IPS-15b (cell line): Measurements from ENCODE around the gene ZMAT3.
"Not testable (repeated sequence)": the region's sequence is repeated elsewhere in the genome, so short reads cannot be mapped to it uniquely, and the experiment has no call there.

Experiments
- H3K27me3 ChIP-seq: one replicate; pipeline ENCODE4 v1.6.1; 2013; ENCODE audit warnings: low read length; ENCODE audit not compliant: control insufficient read depth, insufficient read depth
- H3K36me3 ChIP-seq: one replicate; pipeline ENCODE4 v1.6.1; 2013; ENCODE audit warnings: low read length; ENCODE audit not compliant: control insufficient read depth, insufficient read depth
- H3K4me1 ChIP-seq: one replicate; pipeline ENCODE4 v1.6.1; 2013; ENCODE audit warnings: mild to moderate bottlenecking, low read length; ENCODE audit not compliant: control insufficient read depth, insufficient read depth
- H3K4me3 ChIP-seq: one replicate; pipeline ENCODE4 v1.5.1; 2013; ENCODE audit warnings: low read depth, low read length
- H3K9ac ChIP-seq: one replicate; pipeline ENCODE4 v1.6.1; 2013; ENCODE audit warnings: low read depth, mild to moderate bottlenecking, low read length
- H3K9me3 ChIP-seq: one replicate; pipeline ENCODE4 v1.6.1; 2013; ENCODE audit warnings: mild to moderate bottlenecking, low read length; ENCODE audit not compliant: control insufficient read depth, insufficient read depth

ZMAT3 gene

DNA sequence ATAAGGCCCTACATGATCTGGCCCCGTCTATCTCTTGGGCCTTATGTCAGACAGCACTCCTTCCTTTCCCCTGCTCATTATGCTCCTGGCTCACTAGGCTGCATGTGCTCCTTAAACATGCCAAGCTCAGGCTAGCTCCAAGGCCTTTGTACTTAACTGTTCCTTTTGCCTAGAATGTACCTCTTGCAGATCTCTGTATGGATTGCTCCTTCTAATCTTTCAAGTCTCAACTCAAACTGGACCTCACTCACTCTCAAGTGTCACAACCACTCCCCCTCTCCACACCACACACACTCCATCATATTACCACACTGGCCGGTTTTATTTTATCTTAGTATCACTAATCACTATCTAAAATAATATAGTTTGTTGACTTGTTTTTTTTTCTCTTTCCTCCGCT, 36.4 kb downstream of the ZMAT3 start:
- no peak overlapping the region for H3K4me3 ChIP-seq
- no peaks in the 10 kb centered on the region for H3K36me3 ChIP-seq
- H3K27me3 ChIP-seq = no peaks in the 10 kb centered on the region
- no peaks in the 10 kb centered on the region for H3K4me1 ChIP-seq
- no peaks in the 10 kb centered on the region for H3K9me3 ChIP-seq
- H3K9ac ChIP-seq = no peak overlapping the region

DNA sequence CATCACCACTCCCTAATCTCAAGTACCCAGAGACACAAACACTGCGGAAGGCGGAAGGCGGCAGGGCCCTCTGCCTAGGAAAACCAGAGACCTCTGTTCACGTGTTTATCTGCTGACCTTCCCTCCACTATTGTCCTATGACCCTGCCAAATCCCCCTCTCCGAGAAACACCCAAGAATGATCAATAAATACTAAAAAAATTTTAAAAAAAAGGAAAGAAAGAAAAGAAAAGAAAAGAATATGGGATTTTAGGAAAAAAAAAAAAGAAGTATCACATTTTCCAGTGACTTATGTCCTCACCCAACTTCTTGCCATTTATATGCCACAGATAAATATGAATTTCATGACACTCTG, 38.3 kb downstream of the ZMAT3 start:
- H3K36me3 ChIP-seq, H3K27me3 ChIP-seq, H3K9me3 ChIP-seq, H3K9ac ChIP-seq, H3K4me3 ChIP-seq, H3K4me1 ChIP-seq: not testable (repeated sequence)

DNA sequence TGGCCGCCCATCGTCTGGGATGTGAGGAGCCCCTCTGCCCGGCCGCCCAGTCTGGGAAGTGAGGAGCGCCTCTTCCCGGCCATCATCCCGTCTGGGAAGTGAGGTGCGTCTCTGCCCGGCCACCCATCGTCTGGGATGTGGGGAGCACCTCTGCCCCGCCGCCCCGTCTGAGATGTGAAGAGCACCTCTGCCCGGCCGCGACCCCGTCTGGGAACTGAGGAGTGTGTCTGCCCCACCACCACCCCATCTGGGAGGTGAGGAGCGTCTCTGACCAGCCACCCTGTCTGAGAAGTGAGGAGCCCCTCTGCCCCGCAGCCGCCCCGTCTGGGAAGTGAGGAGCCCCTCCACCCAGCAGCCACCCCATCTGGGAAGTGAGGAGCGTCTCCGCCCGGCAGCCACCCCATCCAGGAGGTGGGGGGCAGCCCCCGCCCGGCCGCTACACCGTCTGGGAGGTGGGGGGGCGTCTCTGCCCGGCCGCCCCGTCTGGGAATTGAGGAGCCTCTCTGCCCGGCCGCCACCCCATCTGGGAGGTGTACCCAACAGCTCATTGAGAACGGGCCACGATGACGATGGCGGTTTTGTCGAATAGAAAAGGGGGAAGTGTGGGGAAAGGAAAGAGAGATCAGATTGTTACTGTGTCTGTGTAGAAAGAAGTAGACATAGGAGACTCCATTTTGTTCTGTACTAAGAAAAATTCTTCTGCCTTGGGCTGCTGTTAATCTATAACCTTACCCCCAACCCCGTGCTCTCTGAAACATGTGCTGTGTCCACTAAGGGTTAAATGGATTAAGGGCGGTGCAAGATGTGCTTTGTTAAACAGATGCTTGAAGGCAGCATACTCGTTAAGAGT, 38.9 kb downstream of the ZMAT3 start:
- not testable (repeated sequence) for H3K9ac ChIP-seq, H3K4me3 ChIP-seq, H3K36me3 ChIP-seq, H3K4me1 ChIP-seq, H3K27me3 ChIP-seq, H3K9me3 ChIP-seq

- H3K9ac ChIP-seq = no peak overlapping the region
- H3K36me3 ChIP-seq = no peaks in the 10 kb centered on the region
- H3K4me3 ChIP-seq = no peak overlapping the region
- H3K27me3 ChIP-seq = no peaks in the 10 kb centered on the region
- H3K4me1 ChIP-seq = peaks cover 4% of the 10 kb centered on the region
- no peaks in the 10 kb centered on the region for H3K9me3 ChIP-seq
Measured at GRCh38 chr3:179029096-179029495, 42.5 kb downstream of the ZMAT3 start.

DNA sequence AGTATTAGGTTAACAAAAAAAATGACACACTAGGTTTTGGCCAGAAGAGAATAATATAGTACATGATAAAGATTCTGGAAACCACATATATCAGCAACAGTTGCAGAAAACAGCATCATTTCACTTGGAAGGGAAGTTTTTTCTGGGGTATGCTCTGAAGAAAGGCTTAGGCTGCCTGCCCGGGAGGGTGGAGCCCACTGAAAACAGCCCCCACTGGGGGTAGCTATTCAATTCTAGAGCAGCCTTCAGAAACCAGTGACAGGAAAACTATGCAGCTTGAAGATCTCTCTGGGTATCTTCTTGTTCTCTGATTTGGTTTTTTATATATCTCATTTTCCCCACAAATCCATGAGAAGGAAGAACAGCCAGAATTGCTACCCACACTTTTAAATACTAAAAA, 43.2 kb downstream of the ZMAT3 start:
- Histone ChIP-seq H3K9ac (no peak overlapping the region), H3K4me1 (peaks cover 4% of the 10 kb centered on the region), H3K4me3 (no peak overlapping the region), H3K27me3 (no peaks in the 10 kb centered on the region), H3K9me3 (no peaks in the 10 kb centered on the region), H3K36me3 (no peaks in the 10 kb centered on the region)

- Histone ChIP-seq H3K27me3 (no peaks in the 10 kb centered on the region), H3K9me3 (no peaks in the 10 kb centered on the region), H3K4me3 (no peak overlapping the region), H3K4me1 (peaks cover 4% of the 10 kb centered on the region), H3K36me3 (no peaks in the 10 kb centered on the region), H3K9ac (no peak overlapping the region)
Measured at GRCh38 chr3:179027326-179027900, 44.2 kb downstream of the ZMAT3 start.

DNA sequence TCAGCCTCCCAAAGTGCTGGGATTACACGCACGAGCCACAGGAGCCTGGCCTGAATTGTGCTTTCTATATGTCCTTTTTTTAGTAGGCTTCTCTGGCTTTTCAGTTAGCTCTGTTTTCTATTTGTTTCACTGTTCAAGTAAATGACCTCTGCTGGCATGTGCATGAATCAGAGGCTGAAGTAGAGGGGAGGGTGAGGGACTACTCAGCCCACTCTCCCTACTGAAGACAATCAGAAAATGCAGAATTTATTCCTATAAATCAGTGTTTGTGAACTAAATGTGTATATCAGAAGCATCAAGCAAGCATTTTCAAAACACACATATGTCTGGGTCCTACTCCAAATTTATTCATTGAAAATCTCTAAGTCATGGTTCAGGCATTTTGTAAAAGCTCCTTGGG, 45.0 kb downstream of the ZMAT3 start:
- Histone ChIP-seq H3K4me3 (no peak overlapping the region), H3K9ac (no peak overlapping the region), H3K4me1 (peaks cover 4% of the 10 kb centered on the region), H3K27me3 (no peaks in the 10 kb centered on the region), H3K36me3 (no peaks in the 10 kb centered on the region), H3K9me3 (no peaks in the 10 kb centered on the region)

GRCh38 chr3:179021119-179021903, 50.3 kb downstream of the ZMAT3 start:
- Histone ChIP-seq H3K36me3 (no peaks in the 10 kb centered on the region), H3K27me3 (no peaks in the 10 kb centered on the region), H3K9ac (no peak overlapping the region), H3K4me1 (no peaks in the 10 kb centered on the region), H3K9me3 (no peaks in the 10 kb centered on the region), H3K4me3 (no peak overlapping the region)

DNA sequence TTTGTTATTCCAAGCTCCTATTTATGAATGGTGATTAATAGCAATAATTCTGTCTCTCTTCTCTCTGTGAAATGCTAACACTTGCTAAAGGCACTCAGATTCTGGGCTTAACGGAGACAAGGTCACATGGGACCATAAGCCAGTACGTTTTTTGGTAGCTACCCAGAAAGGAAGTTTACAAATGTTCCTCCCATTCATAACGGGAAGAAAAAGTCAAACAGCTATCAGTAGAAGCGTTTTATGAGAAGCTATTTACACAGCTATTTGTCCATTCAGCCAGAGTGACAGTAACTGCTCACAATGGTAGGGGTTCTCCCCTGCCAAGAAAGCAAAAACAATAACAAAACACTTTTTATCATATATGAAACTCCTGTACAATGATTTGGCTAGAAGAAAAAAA, 51.5 kb downstream of the ZMAT3 start:
- Histone ChIP-seq H3K9me3 (no peaks in the 10 kb centered on the region), H3K9ac (no peak overlapping the region), H3K4me1 (no peaks in the 10 kb centered on the region), H3K27me3 (no peaks in the 10 kb centered on the region), H3K36me3 (no peaks in the 10 kb centered on the region), H3K4me3 (no peak overlapping the region)

- no peak overlapping the region for H3K9ac ChIP-seq
- H3K36me3 ChIP-seq = no peaks in the 10 kb centered on the region
- no peaks in the 10 kb centered on the region for H3K4me1 ChIP-seq
- H3K27me3 ChIP-seq = no peaks in the 10 kb centered on the region
- no peak overlapping the region for H3K4me3 ChIP-seq
- H3K9me3 ChIP-seq = no peaks in the 10 kb centered on the region
Measured at GRCh38 chr3:179018808-179019207, 52.8 kb downstream of the ZMAT3 start.

GRCh38 chr3:179016979-179017670, 54.5 kb downstream of the ZMAT3 start:
- H3K27me3 ChIP-seq = no peaks in the 10 kb centered on the region
- peaks cover 3% of the 10 kb centered on the region for H3K9me3 ChIP-seq
- no peak overlapping the region for H3K4me3 ChIP-seq
- H3K36me3 ChIP-seq = no peaks in the 10 kb centered on the region
- H3K9ac ChIP-seq = no peak overlapping the region
- no peaks in the 10 kb centered on the region for H3K4me1 ChIP-seq
